Neural cell (in vitro differentiated cells): Measurements from ENCODE around the gene SP140L. TPM values are rescaled to one million over a fixed set of nuclear protein-coding genes. Genes with fewer than 3 reads are reported as not detected.

Experiments used
- H2AFZ ChIP-seq: fragments of 200-600, 300-800 bp; sonication (generic), shearing (Covaris generic); 2 replicates; pipeline ENCODE4 v1.6.0; 2014; ENCODE audit warnings: low read depth, mild to moderate bottlenecking, antibody characterized with exemption, low read length, moderate library complexity
- H3F3A ChIP-seq: fragments of 200-600 bp; shearing (Covaris generic); 2 replicates; pipeline ENCODE4 v1.6.1; 2016; ENCODE audit warnings: mild to moderate bottlenecking, moderate library complexity, mixed read lengths, antibody characterized with exemption, low read length; ENCODE audit not compliant: insufficient read depth, poor library complexity, severe bottlenecking
- H3K27ac ChIP-seq: fragments of 200-600, 300-800 bp; sonication (generic), shearing (Covaris generic); 2 replicates; pipeline ENCODE4 v1.5.1; 2014; ENCODE audit warnings: mild to moderate bottlenecking, low read length, moderate library complexity
- H3K27me3 ChIP-seq: fragments of 300-800, 200-600 bp; sonication (generic), shearing (Covaris generic); 2 replicates; pipeline ENCODE4 v1.6.0; 2014; ENCODE audit warnings: mild to moderate bottlenecking, low read depth, low read length, moderate library complexity; ENCODE audit not compliant: insufficient read depth
- H3K36me3 ChIP-seq: fragments of 300-800, 200-600 bp; sonication (generic), shearing (Covaris generic); 2 replicates; pipeline ENCODE4 v1.5.1; 2014; ENCODE audit warnings: mild to moderate bottlenecking, antibody characterized with exemption, low read length, moderate library complexity; ENCODE audit not compliant: insufficient read depth
- H3K4me2 ChIP-seq: fragments of 300-800, 200-600 bp; sonication (generic), shearing (Covaris generic); 2 replicates; pipeline ENCODE4 v1.6.0; 2014; ENCODE audit warnings: mild to moderate bottlenecking, low read length
- H3K4me3 ChIP-seq: fragments of 300-800, 200-600 bp; sonication (generic), shearing (Covaris generic); 2 replicates; pipeline ENCODE4 v1.5.1; 2014; ENCODE audit warnings: mild to moderate bottlenecking, low read length, moderate library complexity
- H3K79me2 ChIP-seq: fragments of 200-600 bp; shearing (Covaris generic); replicated peaks from 2 replicates; pipeline ENCODE4 v1.6.0; 2014; ENCODE audit warnings: mild to moderate bottlenecking, low read length, moderate library complexity; ENCODE audit not compliant: insufficient read depth
- H3K9ac ChIP-seq: fragments of 300-800, 200-600 bp; sonication (generic), shearing (Covaris generic); 2 replicates; pipeline ENCODE4 v1.6.1; 2016; ENCODE audit warnings: mild to moderate bottlenecking, low read length, mixed read lengths
- H3K9me2 ChIP-seq: fragments of 200-600 bp; shearing (Covaris generic); 2 replicates; pipeline ENCODE4 v1.6.1; 2016; ENCODE audit warnings: mild to moderate bottlenecking, low read length, mixed read lengths; ENCODE audit not compliant: insufficient read depth
- H3K9me3 ChIP-seq: fragments of 200-600, 300-800 bp; sonication (generic), shearing (Covaris generic); 2 replicates; pipeline ENCODE4 v1.6.1; 2016; ENCODE audit warnings: mild to moderate bottlenecking, mixed run types, low read length, moderate library complexity, mixed read lengths
- H4K20me1 ChIP-seq: fragments of 200-600 bp; shearing (Covaris generic); 2 replicates; pipeline ENCODE4 v1.6.1; 2016; ENCODE audit warnings: mild to moderate bottlenecking, mixed run types; ENCODE audit not compliant: insufficient read depth
- CTCF ChIP-seq: fragments of 450-650 bp; IDR thresholded peaks from 2 replicates; pipeline ENCODE4 v1.5.1; 2014; ENCODE audit warnings: antibody characterized with exemption, mild to moderate bottlenecking, moderate library complexity; ENCODE audit not compliant: poor library complexity, severe bottlenecking
- EP300 ChIP-seq: fragments of 450-650 bp; conservative IDR thresholded peaks from 2 replicates; pipeline ENCODE4 v1.6.1; 2014; ENCODE audit warnings: antibody characterized with exemption, mild to moderate bottlenecking, moderate library complexity; ENCODE audit not compliant: poor library complexity, severe bottlenecking
- EZH2 ChIP-seq: fragments of 200-600, 300-800 bp; shearing (Covaris generic), sonication (generic); IDR thresholded peaks from 2 replicates; pipeline ENCODE4 v1.6.1; 2014; ENCODE audit warnings: antibody characterized with exemption, low read length, borderline replicate concordance, mild to moderate bottlenecking; ENCODE audit not compliant: insufficient read depth, poor library complexity, severe bottlenecking
- MXI1 ChIP-seq: fragments of 450-650 bp; conservative IDR thresholded peaks from 2 replicates; pipeline ENCODE4 v1.6.1; 2014; ENCODE audit warnings: antibody characterized with exemption, mild to moderate bottlenecking; ENCODE audit not compliant: poor library complexity, severe bottlenecking
- POLR2AphosphoS5 ChIP-seq: IDR thresholded peaks from 2 replicates; pipeline ENCODE4 v1.6.1; 2012
- RAD21 ChIP-seq: fragments of 450-650 bp; conservative IDR thresholded peaks from 2 replicates; pipeline ENCODE4 v1.6.1; 2014; ENCODE audit warnings: antibody characterized with exemption, mild to moderate bottlenecking, moderate library complexity
- REST ChIP-seq: IDR thresholded peaks from 2 replicates; pipeline ENCODE4 v1.6.1; 2012; ENCODE audit warnings: borderline replicate concordance
- SMC3 ChIP-seq: fragments of 450-650 bp; conservative IDR thresholded peaks from 2 replicates; pipeline ENCODE4 v1.6.1; 2014; ENCODE audit warnings: antibody characterized with exemption, mild to moderate bottlenecking, moderate library complexity; ENCODE audit not compliant: poor library complexity
- TAF1 ChIP-seq: IDR thresholded peaks from 2 replicates; pipeline ENCODE4 v1.6.1; 2012; ENCODE audit warnings: low read depth
- polyA plus RNA-seq: library from polyadenylated mRNA; depleted of rRNA; stranded (reverse); fragments of >200 nt; gene quantifications from 2 replicates; pipeline ENCODE4 v1.2.3, GENCODE V29; 2014

Gene SP140L
- polyA plus RNA-seq, 1 donor from 2014 or later = not detected

DNA sequence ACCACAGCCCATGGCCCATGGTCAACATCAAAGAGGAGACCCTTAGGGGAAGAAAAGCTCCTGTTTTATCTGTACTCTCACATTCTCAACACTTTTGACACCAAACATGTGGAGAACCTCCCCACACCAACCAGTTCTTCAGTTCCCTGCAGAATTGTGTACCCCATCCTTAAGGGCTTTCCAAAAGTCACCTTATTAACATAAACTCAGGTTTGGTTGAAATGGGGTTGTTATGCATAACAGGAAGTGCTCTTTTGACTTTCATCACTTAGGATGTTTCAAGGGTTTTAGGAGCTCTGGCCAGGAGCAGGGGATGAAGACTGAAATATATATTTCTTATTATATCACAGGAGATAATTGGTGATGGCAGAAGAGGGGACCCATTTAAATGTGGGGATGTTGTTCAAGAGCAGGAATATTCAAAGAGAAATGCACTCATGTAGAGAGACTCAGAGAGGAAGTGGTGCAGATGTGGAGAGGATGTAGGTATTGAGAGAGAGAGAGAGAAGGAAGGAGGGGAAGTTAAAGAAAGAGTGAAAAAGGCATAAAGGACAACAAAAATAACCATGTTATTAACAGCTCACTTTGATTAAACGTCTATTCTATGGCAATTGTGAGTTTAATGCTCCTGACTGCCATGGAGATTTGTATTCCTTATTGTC, 35.2 kb downstream of the SP140L start:
- H3K9me3 ChIP-seq = no peaks in the 10 kb centered on the region
- H4K20me1 ChIP-seq = no peaks in the 10 kb centered on the region
- no peaks in the 10 kb centered on the region for H3K9me2 ChIP-seq
- no peaks in the 10 kb centered on the region for H3K27me3 ChIP-seq
- H3K27ac ChIP-seq = no peak overlapping the region
- H2AFZ ChIP-seq = no peak overlapping the region
- H3K4me2 ChIP-seq = no peak overlapping the region
- H3K4me3 ChIP-seq = no peak overlapping the region
- H3K79me2 ChIP-seq = no peaks in the 10 kb centered on the region
- TF ChIP-seq SMC3 = no peak
- TF ChIP-seq EZH2 = no peak
- no peak for TF ChIP-seq TAF1
- TF ChIP-seq CTCF = no peak
- no peak for TF ChIP-seq EP300
- TF ChIP-seq REST = no peak
- no peak for TF ChIP-seq MXI1
- TF ChIP-seq RAD21 = no peak
- no peak for TF ChIP-seq POLR2AphosphoS5
- no peaks in the 10 kb centered on the region for H3K36me3 ChIP-seq
- H3F3A ChIP-seq = no peaks in the 10 kb centered on the region
- no peak overlapping the region for H3K9ac ChIP-seq

GRCh38 chr2:230382108-230382507, 55.1 kb downstream of the SP140L start:
- H3K4me2 ChIP-seq = no peak overlapping the region

More at GRCh38 chr2:230382108-230382507, 55.1 kb downstream of the SP140L start:
- no peaks in the 10 kb centered on the region for H3K79me2 ChIP-seq
- no peak overlapping the region for H3K4me3 ChIP-seq
- H4K20me1 ChIP-seq = no peaks in the 10 kb centered on the region
- TF ChIP-seq EZH2 (no peak), SMC3 (no peak), CTCF (no peak), POLR2AphosphoS5 (no peak), TAF1 (no peak), EP300 (no peak), RAD21 (no peak), MXI1 (no peak), REST (no peak)
- no peaks in the 10 kb centered on the region for H3K36me3 ChIP-seq
- no peaks in the 10 kb centered on the region for H3K9me3 ChIP-seq
- no peak overlapping the region for H3K27ac ChIP-seq
- H3K9me2 ChIP-seq = no peaks in the 10 kb centered on the region
- H2AFZ ChIP-seq = no peak overlapping the region
- H3K9ac ChIP-seq = no peak overlapping the region
- no peaks in the 10 kb centered on the region for H3K27me3 ChIP-seq
- no peaks in the 10 kb centered on the region for H3F3A ChIP-seq
